ENCODE data around the gene ZNF669. TPM values are rescaled to one million over a fixed set of nuclear protein-coding genes. Genes with fewer than 3 reads are reported as not detected.

Gene ZNF669
- total RNA-seq, 1 experiment from 2014 or later: 19.5 TPM

DNA sequence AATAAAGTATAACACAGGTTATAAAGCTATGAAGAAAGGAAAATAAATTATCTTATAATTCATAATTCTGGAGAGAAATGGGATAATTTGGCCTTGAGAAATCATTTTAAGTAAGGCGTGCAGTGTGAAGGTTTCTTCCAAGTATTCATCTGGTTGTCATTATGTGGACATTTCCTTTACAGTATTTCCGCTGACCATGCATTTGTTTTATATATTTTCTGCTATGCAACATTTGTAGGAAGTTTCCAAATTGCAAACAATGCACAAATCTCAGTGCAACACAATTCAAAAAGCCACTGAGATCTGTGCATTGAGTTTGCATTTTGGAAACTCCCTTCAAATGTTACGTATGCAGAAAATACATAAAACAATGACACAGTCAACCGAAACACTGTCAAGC, 43.4 kb downstream of the ZNF669 start:
- Histone ChIP-seq H2AFZ (ENCODE audit: low read length) (no peak overlapping the region), H2BK5ac (ENCODE audit: insufficient read length, low read length) (no peak overlapping the region), H3K18ac (ENCODE audit: insufficient read length, low read depth, low read length) (no peak overlapping the region), H3K14ac (ENCODE audit: insufficient read depth, low read length) (no peak overlapping the region), H2BK12ac (ENCODE audit: insufficient read length, low read depth, low read length) (no peak overlapping the region), H3T11ph (ENCODE audit: low read length) (no peak overlapping the region), H3K9me3 (ENCODE audit: control insufficient read depth, low read depth, low read length) (no peaks in the 10 kb centered on the region), H3K27me3 (ENCODE audit: insufficient read depth, low read length) (no peaks in the 10 kb centered on the region), H3K4me1 (ENCODE audit: insufficient read depth, low read length) (no peaks in the 10 kb centered on the region; the same call in 1 of the 2 replicates), H3K23ac (ENCODE audit: insufficient read length, low read depth, low read length) (no peak overlapping the region), H4K5ac (ENCODE audit: insufficient read length, low read depth, low read length) (no peak overlapping the region), H2BK120ac (ENCODE audit: low read depth, low read length, poor library complexity, severe bottlenecking) (no peak overlapping the region), H2BK15ac (ENCODE audit: low read depth, low read length) (no peak overlapping the region), H3K23me2 (ENCODE audit: insufficient read length, low read depth, low read length, poor library complexity, severe bottlenecking) (no peaks in the 10 kb centered on the region), H2BK20ac (ENCODE audit: low read depth, low read length, poor library complexity, severe bottlenecking) (no peak overlapping the region), H3K9ac (ENCODE audit: extremely low read depth, insufficient read length, low read length) (no peak overlapping the region), H3K79me2 (ENCODE audit: insufficient read depth, low read length) (peaks cover 20% of the 10 kb centered on the region; the same call in 1 of the 2 replicates), H4K91ac (ENCODE audit: insufficient read length, low read depth, low read length) (no peak overlapping the region), H3K27ac (ENCODE audit: insufficient read length, low read depth, low read length) (no peak overlapping the region), H3K56ac (ENCODE audit: insufficient read length, low read depth, low read length) (no peak overlapping the region), H3K4me2 (ENCODE audit: insufficient read depth, insufficient read length, low read length) (no peak overlapping the region), H4K20me1 (ENCODE audit: control insufficient read depth, insufficient read depth, insufficient read length) (no peaks in the 10 kb centered on the region), H2AK5ac (ENCODE audit: insufficient read length, low read length) (no peak overlapping the region), H3K79me1 (ENCODE audit: insufficient read depth, low read depth, low read length, poor library complexity, severe bottlenecking) (no peaks in the 10 kb centered on the region), H3K4ac (ENCODE audit: low read depth, low read length) (no peak overlapping the region), H4K8ac (replicated peaks; ENCODE audit: insufficient read length, low read depth, low read length) (no peak overlapping the region)
- TF ChIP-seq, protein P1, sequence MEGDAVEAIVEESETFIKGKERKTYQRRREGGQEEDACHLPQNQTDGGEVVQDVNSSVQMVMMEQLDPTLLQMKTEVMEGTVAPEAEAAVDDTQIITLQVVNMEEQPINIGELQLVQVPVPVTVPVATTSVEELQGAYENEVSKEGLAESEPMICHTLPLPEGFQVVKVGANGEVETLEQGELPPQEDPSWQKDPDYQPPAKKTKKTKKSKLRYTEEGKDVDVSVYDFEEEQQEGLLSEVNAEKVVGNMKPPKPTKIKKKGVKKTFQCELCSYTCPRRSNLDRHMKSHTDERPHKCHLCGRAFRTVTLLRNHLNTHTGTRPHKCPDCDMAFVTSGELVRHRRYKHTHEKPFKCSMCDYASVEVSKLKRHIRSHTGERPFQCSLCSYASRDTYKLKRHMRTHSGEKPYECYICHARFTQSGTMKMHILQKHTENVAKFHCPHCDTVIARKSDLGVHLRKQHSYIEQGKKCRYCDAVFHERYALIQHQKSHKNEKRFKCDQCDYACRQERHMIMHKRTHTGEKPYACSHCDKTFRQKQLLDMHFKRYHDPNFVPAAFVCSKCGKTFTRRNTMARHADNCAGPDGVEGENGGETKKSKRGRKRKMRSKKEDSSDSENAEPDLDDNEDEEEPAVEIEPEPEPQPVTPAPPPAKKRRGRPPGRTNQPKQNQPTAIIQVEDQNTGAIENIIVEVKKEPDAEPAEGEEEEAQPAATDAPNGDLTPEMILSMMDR (conservative IDR thresholded peaks at IDR 0.05): no peak
- Mint-ChIP-seq H3K36me3 (ENCODE audit: insufficient read depth in 1 of 3, low read depth in 3 of 3) (peaks cover 34 to 82% (median 80%) of the 10 kb centered on the region in 3 experiments), H3K4me3 (no peak overlapping the region), H3K27ac (no peak overlapping the region), H3K27me3 (ENCODE audit: low read depth) (no peaks in the 10 kb centered on the region), H3K9me3 (peaks cover 48 to 85% of the 10 kb centered on the region in 2 experiments), H3K4me1 (peaks cover 0 to 8% of the 10 kb centered on the region in 2 experiments; a peak in 2 of 4 replicates)
- WGBS (ENCODE audit: extremely low coverage, insufficient read length, low lambda C conversion rate): no CpG with 5 or more reads among the region's 4 CpGs
- DNase-seq: no peak

Measured in H9 (cell line).